ENCODE data around the gene VIPAS39. TPM values are rescaled to one million over a fixed set of nuclear protein-coding genes. Genes with fewer than 3 reads are reported as not detected.
A peak's percentile ranks its signal among the peaks of the same experiment; 100 is the strongest.

Gene VIPAS39
- total RNA-seq, result 10 to 100 TPM; 11.9 to 15.7 TPM
- long read RNA-seq, donor 1, partial matches to known transcripts, result 0 of 4 reads
- long read RNA-seq, donor 1, other reads (novel, unspliced or antisense), result 0 of 4 reads
- long read RNA-seq, donor 2, partial matches to known transcripts, result 10 of 19 reads
- long read RNA-seq, donor 2, other reads (novel, unspliced or antisense), result 4 of 19 reads

- intact Hi-C loops (cut with DNase I), result loop anchor here (5.0 to 10.0 kb wide), 2 partner anchors 87 to 95 kb away; no protein-coding TSS in a partner anchor
Observed at GRCh38 chr14:77457522-77458248, at the start of gene VIPAS39, which contains the start of gene AHSA1. Gene VIPAS39, minus strand, starts transcription at chr14:77457601. Its CDS starts 3,499 bp downstream, at chr14:77454102. Gene AHSA1, plus strand, starts transcription at chr14:77458093. Its CDS starts 97 bp downstream, at chr14:77458190.

GRCh38 chr14:77505031-77505430 lies 47.6 kb upstream of the VIPAS39 start:
- intact Hi-C loops (cut with DNase I), result no loop called here
- no peak for DNase-seq (ENCODE audit: low spot score)

More at GRCh38 chr14:77457522-77458248, at the start of gene VIPAS39, which contains the start of gene AHSA1:
- peak; percentile 98 for DNase-seq (ENCODE audit: low spot score)

DNA sequence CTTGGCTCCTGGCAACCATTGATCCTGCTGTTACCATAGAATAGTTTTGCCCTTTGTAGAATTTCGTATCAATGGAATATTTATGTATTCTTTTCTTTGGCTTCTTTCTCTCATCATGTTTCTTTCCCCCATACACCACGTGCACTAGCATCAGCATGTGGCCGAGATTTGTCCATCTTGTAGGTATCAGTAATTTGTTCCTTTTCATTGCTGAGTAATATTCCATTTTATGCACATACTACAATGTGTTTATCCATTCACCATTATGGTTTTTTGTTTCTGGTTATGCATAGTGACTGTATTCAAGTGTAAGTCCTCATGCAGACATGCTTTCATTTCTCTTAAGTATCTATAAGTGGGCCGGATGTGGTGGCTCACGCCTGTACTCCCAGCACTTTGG lies 45.7 kb upstream of the VIPAS39 start:
- intact Hi-C loops (cut with DNase I), result no loop called here
- DNase-seq (ENCODE audit: low spot score), result no peak

DNA sequence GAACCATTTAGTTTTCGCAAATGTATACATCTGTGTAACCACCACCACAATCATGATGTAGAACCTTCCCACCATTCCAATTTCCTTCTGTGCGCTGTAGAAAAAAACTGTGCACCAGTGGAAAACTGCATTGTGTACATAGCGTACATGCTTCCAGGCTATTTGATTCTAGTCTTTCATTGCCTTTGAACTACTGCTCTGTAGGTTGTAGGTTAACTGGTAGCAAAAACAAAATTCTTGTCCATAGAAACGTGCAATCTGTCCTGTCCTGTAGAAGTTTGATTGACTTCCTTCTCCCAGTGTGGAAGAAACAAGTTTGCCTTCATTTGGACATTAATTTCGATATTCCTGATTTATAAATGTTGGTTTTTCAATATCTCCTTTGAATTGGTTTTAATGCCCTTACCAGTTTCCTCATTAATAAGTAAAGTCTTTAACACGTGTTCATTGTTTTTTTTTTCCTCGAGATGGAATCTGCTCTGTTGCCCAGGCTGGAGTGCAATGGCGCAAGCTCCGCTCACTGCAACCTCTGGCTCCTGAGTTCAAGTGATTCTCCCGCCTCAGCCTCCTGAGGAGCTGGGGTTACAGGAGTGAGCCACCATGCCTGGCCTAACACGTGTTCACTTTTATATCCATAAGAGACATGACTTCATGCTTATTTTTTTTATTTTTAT lies 44.8 kb upstream of the VIPAS39 start:
- intact Hi-C loops (cut with DNase I), result no loop called here

DNA sequence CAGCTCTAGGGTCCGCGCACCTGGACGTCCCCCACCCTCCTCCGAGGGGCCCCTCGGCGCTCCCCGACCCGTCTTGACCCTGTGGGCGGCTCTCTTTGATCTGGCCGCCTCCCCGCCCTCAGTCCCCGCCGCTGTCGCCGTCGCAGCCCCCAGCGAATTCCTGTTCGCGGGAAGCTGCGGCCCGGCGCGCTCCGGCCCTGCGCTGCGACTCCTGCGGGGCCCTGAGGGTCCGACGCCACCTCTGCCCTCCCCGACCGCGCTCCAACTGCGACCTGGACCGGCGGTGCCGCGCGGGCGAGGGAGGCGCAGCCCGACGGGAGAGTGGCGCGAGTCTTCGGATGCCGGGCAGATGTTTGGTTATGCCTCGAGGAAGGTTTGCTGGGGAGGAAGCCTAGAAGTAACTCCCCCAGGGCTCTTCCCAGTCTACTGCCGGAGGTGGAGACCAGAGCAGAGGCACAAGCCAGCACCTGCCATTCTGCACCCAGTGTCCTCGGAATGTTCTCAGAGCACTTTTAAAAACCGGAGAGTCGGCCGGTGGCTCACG lies 41.7 kb upstream of the VIPAS39 start:
- intact Hi-C loops (cut with DNase I), result no loop called here
- DNase-seq (ENCODE audit: low spot score), result no peak

More for the DNA sequence above, 44.8 kb upstream of the VIPAS39 start:
- DNase-seq (ENCODE audit: low spot score), result no peak

DNA sequence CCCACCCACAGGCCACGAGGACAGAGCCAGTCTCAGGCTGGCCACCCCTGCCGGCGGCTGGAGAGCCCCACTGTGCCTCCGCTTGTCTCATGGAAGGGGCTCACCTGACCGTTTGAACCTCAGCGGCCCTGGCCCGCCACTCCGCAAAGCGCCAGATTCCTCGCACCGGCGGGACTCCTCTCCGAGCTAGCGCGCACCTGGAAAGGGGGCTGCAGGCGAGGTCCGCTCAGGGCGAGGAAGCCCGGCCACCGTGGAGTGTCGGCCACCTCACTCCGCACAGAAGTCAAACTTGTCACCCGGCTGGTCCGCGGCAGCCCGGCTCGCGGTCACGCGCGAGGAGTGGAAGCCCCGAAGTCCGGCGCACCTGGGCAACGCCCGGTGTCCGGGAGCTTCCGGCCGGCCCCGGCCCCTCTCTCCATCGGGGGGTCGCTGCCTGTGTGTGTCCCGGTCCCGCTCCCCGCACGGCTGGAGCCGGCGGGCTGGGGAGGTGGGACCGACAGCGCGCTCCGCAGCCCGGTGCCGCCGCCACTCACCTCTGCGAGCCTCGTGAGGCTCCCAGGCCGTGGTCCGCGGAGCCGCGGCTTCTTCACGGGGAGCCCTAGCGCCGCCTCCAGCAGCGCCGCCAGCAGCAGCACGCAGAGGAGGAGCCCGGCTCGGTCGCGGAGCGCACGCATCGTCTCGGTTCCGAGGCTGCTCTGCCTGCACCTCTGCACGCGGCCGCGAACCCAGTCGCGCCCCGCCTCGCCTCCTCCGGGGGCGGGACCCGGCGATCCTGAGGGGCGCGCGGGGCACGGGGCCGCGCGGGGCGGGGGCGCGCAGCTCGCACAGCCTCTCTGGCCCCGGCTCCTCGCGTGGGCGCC lies 40.9 kb upstream of the VIPAS39 start, which contains the start of gene ISM2:
ISM2 (minus strand) TSS at position 697 of the 860 bp plus-strand sequence; CDS start at position 674, 23 bp downstream.
- no peak for DNase-seq (ENCODE audit: low spot score)
- intact Hi-C loops (cut with DNase I), result no loop called here

DNA sequence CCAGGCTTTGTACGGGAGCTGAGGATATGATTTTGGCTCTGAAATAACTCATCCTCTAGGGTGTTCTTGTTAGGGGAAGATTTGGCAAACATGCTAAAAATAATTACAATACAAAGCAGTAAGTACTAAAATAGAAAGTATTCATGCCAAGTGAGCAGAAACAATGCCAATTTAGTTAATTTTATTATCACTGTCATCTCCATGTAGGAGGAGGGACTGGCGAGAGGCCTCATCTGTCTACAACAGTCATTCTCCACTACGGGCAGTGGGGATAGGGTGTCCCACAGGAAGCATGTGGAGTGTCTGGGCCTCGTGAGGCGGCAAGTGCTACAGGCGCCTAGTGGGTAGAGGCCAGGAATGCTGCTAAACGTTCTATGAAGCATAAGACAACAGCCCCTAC lies 37.9 kb upstream of the VIPAS39 start:
- DNase-seq (ENCODE audit: low spot score), result no peak
- intact Hi-C loops (cut with DNase I), result no loop called here

DNA sequence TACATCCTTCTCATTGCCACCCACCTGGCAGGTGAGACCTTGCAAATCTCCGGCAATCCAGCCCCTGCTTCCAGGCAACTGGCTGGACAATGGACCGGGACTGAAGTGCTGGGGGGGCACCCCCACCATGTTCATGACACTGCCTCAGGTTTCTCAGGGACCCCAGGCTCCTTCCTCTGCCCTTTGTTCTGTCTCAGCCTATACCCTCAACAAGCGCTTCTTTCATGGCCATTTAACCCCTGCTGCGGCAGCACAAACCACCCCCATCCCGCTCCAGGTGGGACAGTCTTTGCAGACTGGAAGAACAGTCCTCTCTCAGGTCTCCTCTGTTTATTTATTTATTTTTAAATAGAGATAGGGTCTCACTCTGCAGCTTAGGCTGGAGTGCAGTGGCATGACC lies 33.7 kb upstream of the VIPAS39 start:
- no peak for DNase-seq (ENCODE audit: low spot score)
- intact Hi-C loops (cut with DNase I), result no loop called here

GRCh38 chr14:77490347-77490986 lies 33.1 kb upstream of the VIPAS39 start:
- no peak for DNase-seq (ENCODE audit: low spot score)
- intact Hi-C loops (cut with DNase I), result no loop called here

DNA sequence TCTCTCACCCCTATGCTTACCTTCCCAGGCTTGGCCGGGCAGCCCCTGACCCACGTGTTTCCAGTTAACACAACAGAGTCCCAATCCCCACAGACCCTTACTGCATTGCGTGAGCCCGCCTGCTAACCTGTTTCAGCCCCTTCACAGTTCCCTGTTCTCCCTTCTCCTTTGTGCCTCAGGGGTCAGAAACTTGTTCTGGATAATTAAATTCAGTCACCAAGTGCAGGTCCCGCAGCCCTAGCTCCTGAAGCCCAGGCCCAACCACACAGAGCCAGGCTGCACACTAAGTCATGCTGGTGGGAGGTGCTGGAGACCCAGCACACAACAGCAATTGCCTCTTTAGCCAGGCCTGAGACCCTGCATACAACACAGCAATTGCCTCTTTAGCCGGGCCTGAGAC lies 31.6 kb upstream of the VIPAS39 start:
- intact Hi-C loops (cut with DNase I), result no loop called here
- DNase-seq (ENCODE audit: low spot score), result no peak

- DNase-seq (ENCODE audit: low spot score), result no peak
- intact Hi-C loops (cut with DNase I), result loop anchor here in 1 of 2 donors (1.0 kb wide), 1 partner anchor 34 kb away; no protein-coding TSS in a partner anchor
Observed at GRCh38 chr14:77488558-77488957, 31.2 kb upstream of the VIPAS39 start.

DNA sequence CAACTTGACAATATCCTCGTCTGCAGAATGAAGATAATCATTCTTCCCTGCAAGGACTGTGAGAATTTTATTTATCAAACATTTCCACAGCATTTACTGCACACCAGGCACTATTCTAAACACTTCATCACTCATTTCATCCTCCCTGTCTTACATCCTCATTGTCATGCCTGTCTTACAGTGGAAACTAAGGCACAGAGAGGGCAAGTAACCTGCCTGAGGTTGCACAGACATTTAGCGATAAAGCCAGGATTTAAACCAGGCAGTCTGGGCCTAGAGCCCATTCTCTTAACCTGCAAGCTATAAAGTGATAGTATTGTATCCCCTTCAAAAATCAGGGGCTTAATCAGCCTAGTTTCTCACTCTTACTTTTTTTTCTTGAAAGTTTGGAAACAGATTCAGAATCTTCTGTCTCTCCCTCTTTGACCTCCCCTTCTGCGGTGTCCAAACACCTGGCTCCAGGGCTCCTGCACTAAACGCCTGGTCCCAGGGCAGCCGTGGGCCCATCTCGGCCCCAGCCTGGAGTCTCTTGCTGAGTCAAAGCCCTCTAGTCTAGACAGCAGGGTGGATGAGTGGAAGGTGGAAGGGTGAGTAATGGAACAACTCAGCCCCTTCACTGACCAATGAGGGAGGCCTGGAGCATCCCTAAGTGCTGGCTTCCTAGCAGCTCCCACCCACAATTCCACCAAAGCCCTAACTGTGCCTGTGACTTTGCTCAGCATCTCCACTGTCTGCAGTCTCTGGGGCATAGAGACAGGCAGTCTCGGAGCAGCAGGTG lies 28.7 kb upstream of the VIPAS39 start:
- intact Hi-C loops (cut with DNase I), result no loop called here
- no peak for DNase-seq (ENCODE audit: low spot score)

GRCh38 chr14:77485256-77485655 lies 27.9 kb upstream of the VIPAS39 start:
- intact Hi-C loops (cut with DNase I), result no loop called here
- no peak for DNase-seq (ENCODE audit: low spot score)

GRCh38 chr14:77482422-77482821 lies 25.0 kb upstream of the VIPAS39 start:
- intact Hi-C loops (cut with DNase I), result no loop called here
- DNase-seq (ENCODE audit: low spot score), result no peak

GRCh38 chr14:77478796-77479195 lies 21.4 kb upstream of the VIPAS39 start:
- no peak for DNase-seq (ENCODE audit: low spot score)
- intact Hi-C loops (cut with DNase I), result no loop called here

GRCh38 chr14:77478029-77478428 lies 20.6 kb upstream of the VIPAS39 start:
- intact Hi-C loops (cut with DNase I), result no loop called here

GRCh38 chr14:77475432-77476115 lies 18.2 kb upstream of the VIPAS39 start:
- intact Hi-C loops (cut with DNase I), result no loop called here
- no peak for DNase-seq (ENCODE audit: low spot score)

More at GRCh38 chr14:77478029-77478428, 20.6 kb upstream of the VIPAS39 start:
- peak; percentile 58 for DNase-seq (ENCODE audit: low spot score)

Data from posterior vena cava (tissue), 2 donors.